Pons (tissue), 1 donor: ENCODE measurements around the gene CYP2A6.
A peak's percentile ranks its signal among the peaks of the same experiment; 100 is the strongest.

Source experiments
- DNase-seq: peaks from one replicate; pipeline ENCODE4 v3.0.0-alpha.2; 2016; ENCODE audit warnings: low spot score

CYP2A6 gene

DNA sequence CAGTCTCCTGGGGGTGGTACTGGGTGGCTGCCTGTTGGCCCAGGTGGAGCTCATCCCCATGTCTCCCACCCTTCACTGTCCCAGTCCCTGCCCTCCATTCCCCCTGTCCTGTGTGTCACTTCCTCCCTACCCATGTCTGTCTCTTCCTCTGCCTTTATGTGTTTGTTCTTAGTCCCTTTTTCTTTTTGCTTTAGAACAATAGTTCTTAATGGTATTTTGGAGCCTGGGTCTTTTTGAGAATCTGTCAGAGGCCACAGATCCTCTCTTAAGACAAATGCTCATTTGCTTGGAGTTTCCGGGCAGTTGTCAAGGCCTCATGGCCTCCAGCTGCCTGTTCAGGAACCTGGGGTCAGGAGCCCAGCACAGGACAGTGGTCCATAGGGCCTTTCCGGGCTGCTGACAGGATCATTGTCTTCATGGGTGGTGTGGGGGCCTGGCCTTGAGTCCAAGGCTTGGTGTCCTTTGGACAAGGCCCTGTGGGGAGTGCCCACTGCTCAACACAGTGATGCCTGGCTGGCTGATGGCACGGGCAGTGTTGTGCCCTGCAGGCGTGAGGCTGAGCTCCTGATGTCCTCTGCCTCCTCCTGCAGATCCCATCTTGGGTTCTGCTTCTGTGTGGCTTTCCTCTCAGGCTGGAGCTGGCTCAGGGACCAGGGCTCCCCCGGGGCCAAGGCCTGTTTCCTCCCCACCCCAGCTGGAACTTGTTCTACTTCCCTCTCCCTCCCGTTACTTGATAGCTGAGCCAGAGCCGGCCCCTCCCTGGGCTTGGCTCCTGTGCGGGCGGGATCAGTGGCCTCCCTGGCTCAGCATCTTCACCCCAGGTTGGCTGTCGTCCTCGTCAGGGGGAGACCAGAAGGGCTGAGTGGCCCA is 47.7 kb downstream of the CYP2A6 start:
- no peak for DNase-seq

DNA sequence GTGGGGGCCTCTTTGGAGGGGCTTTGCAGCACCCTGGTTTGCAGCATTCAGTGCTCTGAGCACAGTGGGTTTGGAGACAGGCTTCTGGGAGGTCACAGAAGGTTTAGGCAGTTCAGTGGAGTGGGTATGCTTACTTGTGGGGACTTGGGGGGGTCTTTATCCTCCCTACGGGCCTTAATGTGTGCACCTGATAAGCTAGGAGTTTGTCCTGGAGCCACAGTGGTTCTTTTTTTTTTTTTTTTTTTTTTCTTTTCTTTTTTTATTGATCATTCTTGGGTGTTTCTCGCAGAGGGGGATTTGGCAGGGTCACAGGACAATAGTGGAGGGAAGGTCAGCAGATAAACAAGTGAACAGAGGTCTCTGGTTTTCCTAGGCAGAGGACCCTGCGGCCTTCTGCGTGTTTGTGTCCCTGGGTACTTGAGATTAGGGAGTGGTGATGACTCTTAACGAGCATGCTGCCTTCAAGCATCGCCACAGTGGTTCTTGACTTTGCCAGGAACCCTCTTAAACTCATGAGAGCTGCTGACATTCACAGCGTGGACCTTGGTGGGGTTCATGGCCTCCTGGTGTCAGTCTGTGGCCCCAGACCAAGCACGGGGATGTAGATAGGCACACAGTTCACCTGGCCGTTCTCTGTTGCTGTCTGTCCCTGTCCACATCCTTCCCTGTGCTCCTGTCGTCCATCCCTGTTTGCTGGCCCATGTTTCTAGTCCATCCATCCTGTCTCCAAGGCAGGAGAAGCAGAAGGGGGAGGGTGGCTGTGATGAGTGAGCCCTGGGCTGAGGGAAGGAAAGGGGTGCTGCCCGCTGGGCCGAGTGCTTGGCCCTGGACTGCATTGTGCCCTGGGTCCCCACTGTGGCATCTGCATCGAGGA is 48.6 kb downstream of the CYP2A6 start:
- no peak for DNase-seq

DNA sequence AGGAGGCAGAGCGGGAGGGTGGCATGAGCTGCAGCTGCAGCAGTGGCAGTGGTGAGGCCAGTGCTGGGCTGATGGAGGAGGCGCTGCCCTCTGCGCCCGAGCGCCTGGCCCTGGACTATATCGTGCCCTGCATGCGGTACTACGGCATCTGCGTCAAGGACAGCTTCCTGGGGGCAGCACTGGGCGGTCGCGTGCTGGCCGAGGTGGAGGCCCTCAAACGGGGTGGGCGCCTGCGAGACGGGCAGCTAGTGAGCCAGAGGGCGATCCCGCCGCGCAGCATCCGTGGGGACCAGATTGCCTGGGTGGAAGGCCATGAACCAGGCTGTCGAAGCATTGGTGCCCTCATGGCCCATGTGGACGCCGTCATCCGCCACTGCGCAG is 49.3 kb downstream of the CYP2A6 start:
- no peak for DNase-seq

DNA sequence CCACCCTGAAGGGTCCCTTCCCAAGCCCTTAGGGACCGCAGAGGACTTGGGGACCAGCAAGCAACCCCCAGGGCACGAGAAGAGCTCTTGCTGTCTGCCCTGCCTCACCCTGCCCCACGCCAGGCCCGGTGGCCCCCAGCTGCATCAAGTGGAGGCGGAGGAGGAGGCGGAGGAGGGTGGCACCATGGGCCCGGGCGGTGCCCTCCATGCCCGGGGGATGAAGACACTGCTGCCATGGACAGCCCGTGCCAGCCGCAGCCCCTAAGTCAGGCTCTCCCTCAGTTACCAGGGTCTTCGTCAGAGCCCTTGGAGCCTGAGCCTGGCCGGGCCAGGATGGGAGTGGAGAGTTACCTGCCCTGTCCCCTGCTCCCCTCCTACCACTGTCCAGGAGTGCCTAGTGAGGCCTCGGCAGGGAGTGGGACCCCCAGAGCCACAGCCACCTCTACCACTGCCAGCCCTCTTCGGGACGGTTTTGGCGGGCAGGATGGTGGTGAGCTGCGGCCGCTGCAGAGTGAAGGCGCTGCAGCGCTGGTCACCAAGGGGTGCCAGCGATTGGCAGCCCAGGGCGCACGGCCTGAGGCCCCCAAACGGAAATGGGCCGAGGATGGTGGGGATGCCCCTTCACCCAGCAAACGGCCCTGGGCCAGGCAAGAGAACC is 49.8 kb downstream of the CYP2A6 start:
- no peak for DNase-seq

DNA sequence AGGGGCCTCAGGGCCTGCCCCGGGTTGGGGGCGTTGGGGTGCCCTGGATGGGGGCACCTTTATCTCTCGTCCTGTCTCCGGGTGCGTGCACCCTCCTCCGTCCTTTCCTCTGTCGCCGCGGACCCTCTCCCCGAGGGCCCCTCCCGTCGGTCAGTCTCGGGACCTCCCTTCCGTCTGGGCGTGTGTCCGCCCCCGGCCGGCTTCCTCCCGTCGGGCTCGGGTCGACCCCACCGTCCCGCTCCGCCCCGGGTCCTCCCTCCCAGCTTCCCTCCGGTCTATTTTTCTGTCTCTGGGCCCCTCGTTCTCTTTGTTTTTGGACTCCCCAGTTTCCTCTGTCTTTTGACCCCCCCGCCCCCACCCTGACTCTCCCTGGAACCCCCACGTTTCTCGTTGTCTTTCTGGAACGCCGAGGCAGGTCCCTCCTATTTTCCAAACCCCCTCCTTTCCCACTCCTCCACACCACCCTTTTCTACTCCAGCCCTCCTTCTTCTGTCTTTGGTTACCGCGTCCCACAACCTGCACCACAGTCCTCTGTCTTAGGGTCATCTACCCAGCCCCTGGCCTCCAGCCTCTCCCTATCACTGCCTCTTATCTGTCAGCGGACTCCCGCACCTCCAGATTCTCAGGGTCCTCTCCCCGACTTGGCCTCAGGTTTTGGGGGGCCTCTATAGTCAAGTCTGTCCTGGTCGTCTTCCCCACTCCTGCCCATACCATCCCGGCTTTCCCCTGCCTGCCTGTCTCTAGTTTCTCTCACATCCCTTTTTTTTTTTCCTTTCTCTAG is 50.5 kb downstream of the CYP2A6 start:
- no peak for DNase-seq

DNA sequence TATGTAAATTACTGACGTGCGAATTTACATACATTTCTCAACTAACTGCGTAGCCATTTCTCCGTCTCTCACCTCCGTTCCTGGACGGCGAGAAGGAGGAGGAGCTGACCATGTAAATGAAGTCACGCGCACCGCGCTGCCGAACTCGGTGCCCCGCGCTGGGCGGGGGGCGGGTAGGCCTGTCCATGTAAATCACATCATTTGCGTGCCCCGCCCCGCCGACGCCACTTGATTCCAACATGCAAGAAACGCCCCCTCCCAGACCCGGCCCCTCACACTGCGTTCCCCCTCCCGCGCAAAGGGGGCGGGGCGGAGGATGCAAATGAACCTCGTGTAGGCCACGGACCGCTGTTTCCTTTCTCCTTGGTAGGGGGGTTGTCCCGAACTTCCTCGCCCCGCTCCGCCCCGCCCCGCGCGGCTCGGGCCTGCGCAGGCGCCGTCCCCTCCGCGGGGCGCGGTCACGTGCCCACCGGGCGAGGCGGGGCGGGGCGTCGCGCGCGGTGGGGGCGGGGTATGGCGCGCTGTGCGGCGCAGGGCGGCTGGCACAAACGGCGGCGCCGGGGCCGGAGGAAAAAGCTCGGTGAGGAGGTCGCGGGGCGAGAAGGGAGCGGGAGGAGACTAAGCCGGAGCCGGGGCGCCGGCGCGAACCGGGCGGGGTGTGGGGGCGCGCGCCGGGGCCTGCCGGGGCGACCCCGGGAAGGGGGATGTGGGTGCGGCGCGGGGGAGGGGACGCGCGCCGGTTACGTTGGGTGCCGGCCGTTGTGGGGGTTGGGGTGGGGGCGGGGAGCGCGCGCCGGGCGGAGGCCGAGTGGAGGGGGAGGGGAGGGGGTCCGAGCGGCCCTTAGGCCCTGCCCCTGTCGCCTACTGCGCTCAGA is 51.3 kb downstream of the CYP2A6 start, which contains the start of gene EGLN2:
TSS of gene EGLN2 (plus strand) at position 509 of the 875 bp plus-strand sequence. CDS start 1,382 bp downstream, outside the sequence.
- DNase-seq, result peak; percentile 100

DNA sequence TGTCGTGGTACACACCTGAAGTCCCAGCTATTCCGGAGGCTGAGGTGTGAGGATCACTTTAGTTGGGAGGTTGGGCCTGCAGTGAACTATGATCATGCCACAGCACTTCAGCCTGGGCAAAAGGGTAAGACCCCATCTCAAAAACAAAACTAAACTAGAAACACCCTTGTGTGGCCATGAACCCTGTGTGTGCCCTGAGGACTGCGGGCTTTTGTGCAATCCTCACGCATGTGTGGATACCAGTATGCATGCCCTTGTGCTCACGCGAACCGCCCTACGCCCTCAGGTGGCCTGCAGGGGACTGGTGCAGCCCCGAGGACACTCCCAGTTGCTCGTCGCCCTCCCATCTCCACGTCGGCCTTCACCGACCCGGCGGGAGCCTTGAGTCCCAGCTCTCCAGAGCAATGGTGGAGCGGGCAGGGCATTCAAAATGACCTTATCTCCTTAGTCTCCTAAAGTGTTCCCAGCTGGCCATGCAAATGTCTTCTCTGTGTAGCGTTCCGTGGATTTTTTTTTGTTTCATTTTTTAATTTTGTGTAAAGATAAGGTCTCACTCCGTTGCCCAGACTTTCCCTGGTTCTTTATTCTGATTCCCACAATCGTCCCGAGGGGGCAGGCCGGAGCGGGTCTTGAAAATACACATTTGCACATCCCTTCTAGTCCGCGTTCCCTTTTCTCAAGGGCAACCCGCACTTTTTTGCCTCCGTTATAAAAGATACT is 52.1 kb downstream of the CYP2A6 start:
- no peak for DNase-seq

DNA sequence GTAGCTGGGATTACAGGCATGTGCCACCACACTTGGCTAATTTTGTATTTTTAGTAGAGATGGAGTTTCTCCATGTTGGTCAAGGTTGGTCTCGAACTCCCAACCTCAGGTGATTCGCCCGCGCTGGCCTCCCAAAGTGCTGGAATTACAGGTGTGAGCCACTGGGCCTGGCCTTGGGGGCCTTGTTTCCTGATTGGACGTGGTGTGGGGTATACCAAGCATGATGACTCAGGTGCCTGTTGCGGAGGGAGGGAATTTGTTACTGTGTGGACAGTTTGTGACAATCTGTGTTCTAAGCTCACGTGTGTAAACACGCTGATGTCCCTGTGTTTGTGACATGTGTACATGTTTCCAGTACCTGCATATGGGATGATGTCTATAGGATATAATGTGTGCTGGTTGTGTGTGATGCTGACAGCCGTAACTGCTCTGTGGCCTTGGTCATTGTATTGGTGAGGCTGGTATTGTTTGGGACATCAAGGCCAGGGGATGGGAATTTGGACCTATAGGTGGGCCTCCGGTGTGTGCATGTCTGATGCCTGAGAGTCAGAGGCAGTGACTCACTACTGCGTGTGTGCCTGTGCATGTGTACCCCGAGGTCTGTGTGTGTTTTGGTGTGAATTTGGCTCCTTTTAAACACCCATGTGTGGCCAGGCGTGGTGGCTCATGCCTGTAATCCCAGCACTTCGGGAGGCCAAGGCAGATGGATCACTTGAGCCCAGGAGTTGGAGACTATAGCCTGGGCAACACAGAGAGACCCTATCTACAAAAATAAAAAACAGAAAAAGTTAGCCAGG is 52.9 kb downstream of the CYP2A6 start:
- no peak for DNase-seq
